ENCODE measurements around the gene ARL6.
"Not testable (repeated sequence)": the region's sequence is repeated elsewhere in the genome, so short reads cannot be mapped to it uniquely, and the experiment has no call there.

Gene ARL6

GRCh38 chr3:97822359-97822775 is 57.8 kb downstream of the ARL6 start:
- Histone ChIP-seq H3K36me3 (ENCODE audit: control insufficient read depth in 1 of 2, insufficient read depth in 2 of 2, low read length in 2 of 2) (no peaks in the 10 kb centered on the region), H3K4me3 (ENCODE audit: low read depth in 1 of 2, low read length in 2 of 2) (peak overlapping the region; percentile 84 to 87), H3K4me1 (ENCODE audit: control insufficient read depth in 1 of 2, insufficient read depth in 2 of 2, low read length in 2 of 2) (peaks cover 0 to 13% of the 10 kb centered on the region in 2 donors), H3K9me3 (ENCODE audit: control insufficient read depth in 1 of 2, low read length in 2 of 2) (no peaks in the 10 kb centered on the region), H3K27me3 (ENCODE audit: low read depth, low read length) (no peaks in the 10 kb centered on the region), H3K27ac (ENCODE audit: low read length) (peak overlapping the region; percentile 76)

GRCh38 chr3:97823046-97824004 is 58.8 kb downstream of the ARL6 start:
- Histone ChIP-seq H3K36me3 (ENCODE audit: control insufficient read depth in 1 of 2, insufficient read depth in 2 of 2, low read length in 2 of 2) (no peaks in the 10 kb centered on the region), H3K4me1 (ENCODE audit: control insufficient read depth in 1 of 2, insufficient read depth in 2 of 2, low read length in 2 of 2) (peaks cover 0 to 13% of the 10 kb centered on the region in 2 donors), H3K4me3 (ENCODE audit: low read depth in 1 of 2, low read length in 2 of 2) (peak overlapping the region; percentile 84 to 87), H3K27ac (ENCODE audit: low read length) (peak overlapping the region; percentile 0), H3K27me3 (ENCODE audit: low read depth, low read length) (no peaks in the 10 kb centered on the region), H3K9me3 (ENCODE audit: control insufficient read depth in 1 of 2, low read length in 2 of 2) (no peaks in the 10 kb centered on the region)

- no peak overlapping the region for H3K27ac ChIP-seq (ENCODE audit: low read length)
- peaks cover 0 to 13% of the 10 kb centered on the region in 2 donors for H3K4me1 ChIP-seq (ENCODE audit: control insufficient read depth in 1 of 2, insufficient read depth in 2 of 2, low read length in 2 of 2)
- H3K36me3 ChIP-seq (ENCODE audit: control insufficient read depth in 1 of 2, insufficient read depth in 2 of 2, low read length in 2 of 2), result no peaks in the 10 kb centered on the region
- H3K4me3 ChIP-seq (ENCODE audit: low read depth in 1 of 2, low read length in 2 of 2), result peak overlapping the region in 1 of 2 donors; percentile 37
- H3K9me3 ChIP-seq (ENCODE audit: control insufficient read depth in 1 of 2, low read length in 2 of 2), result no peaks in the 10 kb centered on the region
- no peaks in the 10 kb centered on the region for H3K27me3 ChIP-seq (ENCODE audit: low read depth, low read length)
Observed at GRCh38 chr3:97825101-97825500, 60.5 kb downstream of the ARL6 start.

GRCh38 chr3:97827741-97828471 is 63.3 kb downstream of the ARL6 start:
- Histone ChIP-seq H3K27me3 (ENCODE audit: low read depth, low read length) (no peaks in the 10 kb centered on the region), H3K4me3 (ENCODE audit: low read depth in 1 of 2, low read length in 2 of 2) (no peak overlapping the region), H3K9me3 (ENCODE audit: control insufficient read depth in 1 of 2, low read length in 2 of 2) (no peaks in the 10 kb centered on the region), H3K36me3 (ENCODE audit: control insufficient read depth in 1 of 2, insufficient read depth in 2 of 2, low read length in 2 of 2) (no peaks in the 10 kb centered on the region), H3K4me1 (ENCODE audit: control insufficient read depth in 1 of 2, insufficient read depth in 2 of 2, low read length in 2 of 2) (peaks cover 0 to 13% of the 10 kb centered on the region in 2 donors), H3K27ac (ENCODE audit: low read length) (no peak overlapping the region)

- peaks cover 0 to 5% of the 10 kb centered on the region in 2 donors for H3K4me1 ChIP-seq (ENCODE audit: control insufficient read depth in 1 of 2, insufficient read depth in 2 of 2, low read length in 2 of 2)
- H3K4me3 ChIP-seq (ENCODE audit: low read depth in 1 of 2, low read length in 2 of 2), result no peak overlapping the region
- H3K27ac ChIP-seq (ENCODE audit: low read length), result no peak overlapping the region
- no peaks in the 10 kb centered on the region for H3K27me3 ChIP-seq (ENCODE audit: low read depth, low read length)
- no peaks in the 10 kb centered on the region for H3K36me3 ChIP-seq (ENCODE audit: control insufficient read depth in 1 of 2, insufficient read depth in 2 of 2, low read length in 2 of 2)
- H3K9me3 ChIP-seq (ENCODE audit: control insufficient read depth in 1 of 2, low read length in 2 of 2), result no peaks in the 10 kb centered on the region
Observed at GRCh38 chr3:97829198-97829597, 64.6 kb downstream of the ARL6 start.

- H3K4me3 ChIP-seq (ENCODE audit: low read depth in 1 of 2, low read length in 2 of 2), result no peak overlapping the region
- no peaks in the 10 kb centered on the region for H3K36me3 ChIP-seq (ENCODE audit: control insufficient read depth in 1 of 2, insufficient read depth in 2 of 2, low read length in 2 of 2)
- no peaks in the 10 kb centered on the region for H3K4me1 ChIP-seq (ENCODE audit: control insufficient read depth in 1 of 2, insufficient read depth in 2 of 2, low read length in 2 of 2)
- no peaks in the 10 kb centered on the region for H3K27me3 ChIP-seq (ENCODE audit: low read depth, low read length)
- H3K9me3 ChIP-seq (ENCODE audit: control insufficient read depth in 1 of 2, low read length in 2 of 2), result no peaks in the 10 kb centered on the region
- no peak overlapping the region for H3K27ac ChIP-seq (ENCODE audit: low read length)
Observed at GRCh38 chr3:97830638-97831037, 66.1 kb downstream of the ARL6 start.

GRCh38 chr3:97831140-97831539 is 66.6 kb downstream of the ARL6 start:
- no peaks in the 10 kb centered on the region for H3K9me3 ChIP-seq (ENCODE audit: control insufficient read depth in 1 of 2, low read length in 2 of 2)
- H3K36me3 ChIP-seq (ENCODE audit: control insufficient read depth in 1 of 2, insufficient read depth in 2 of 2, low read length in 2 of 2), result no peaks in the 10 kb centered on the region
- no peak overlapping the region for H3K27ac ChIP-seq (ENCODE audit: low read length)
- no peaks in the 10 kb centered on the region for H3K4me1 ChIP-seq (ENCODE audit: control insufficient read depth in 1 of 2, insufficient read depth in 2 of 2, low read length in 2 of 2)
- H3K27me3 ChIP-seq (ENCODE audit: low read depth, low read length), result no peaks in the 10 kb centered on the region
- no peak overlapping the region for H3K4me3 ChIP-seq (ENCODE audit: low read depth in 1 of 2, low read length in 2 of 2)

- H3K4me1 ChIP-seq (ENCODE audit: control insufficient read depth in 1 of 2, insufficient read depth in 2 of 2, low read length in 2 of 2); H3K27me3 ChIP-seq (ENCODE audit: low read depth, low read length); H3K27ac ChIP-seq (ENCODE audit: low read length); H3K4me3 ChIP-seq (ENCODE audit: low read depth in 1 of 2, low read length in 2 of 2); H3K9me3 ChIP-seq (ENCODE audit: control insufficient read depth in 1 of 2, low read length in 2 of 2); H3K36me3 ChIP-seq (ENCODE audit: control insufficient read depth in 1 of 2, insufficient read depth in 2 of 2, low read length in 2 of 2): not testable (repeated sequence)
Observed at GRCh38 chr3:97833184-97833583, 68.6 kb downstream of the ARL6 start.

- Histone ChIP-seq H3K27ac (ENCODE audit: low read length) (no peak overlapping the region), H3K9me3 (ENCODE audit: control insufficient read depth in 1 of 2, low read length in 2 of 2) (no peaks in the 10 kb centered on the region), H3K27me3 (ENCODE audit: low read depth, low read length) (no peaks in the 10 kb centered on the region), H3K4me3 (ENCODE audit: low read depth in 1 of 2, low read length in 2 of 2) (no peak overlapping the region), H3K4me1 (ENCODE audit: control insufficient read depth in 1 of 2, insufficient read depth in 2 of 2, low read length in 2 of 2) (peaks cover 0 to 4% of the 10 kb centered on the region in 2 donors), H3K36me3 (ENCODE audit: control insufficient read depth in 1 of 2, insufficient read depth in 2 of 2, low read length in 2 of 2) (no peaks in the 10 kb centered on the region)
Observed at GRCh38 chr3:97835761-97836160, 71.2 kb downstream of the ARL6 start.

GRCh38 chr3:97838393-97838792 is 73.8 kb downstream of the ARL6 start:
- no peak overlapping the region for H3K4me3 ChIP-seq (ENCODE audit: low read depth in 1 of 2, low read length in 2 of 2)
- no peaks in the 10 kb centered on the region for H3K9me3 ChIP-seq (ENCODE audit: control insufficient read depth in 1 of 2, low read length in 2 of 2)
- no peaks in the 10 kb centered on the region for H3K27me3 ChIP-seq (ENCODE audit: low read depth, low read length)
- peaks cover 0 to 10% of the 10 kb centered on the region in 2 donors for H3K4me1 ChIP-seq (ENCODE audit: control insufficient read depth in 1 of 2, insufficient read depth in 2 of 2, low read length in 2 of 2)
- no peak overlapping the region for H3K27ac ChIP-seq (ENCODE audit: low read length)
- H3K36me3 ChIP-seq (ENCODE audit: control insufficient read depth in 1 of 2, insufficient read depth in 2 of 2, low read length in 2 of 2), result no peaks in the 10 kb centered on the region

- Histone ChIP-seq H3K9me3 (ENCODE audit: control insufficient read depth in 1 of 2, low read length in 2 of 2) (no peaks in the 10 kb centered on the region), H3K36me3 (ENCODE audit: control insufficient read depth in 1 of 2, insufficient read depth in 2 of 2, low read length in 2 of 2) (no peaks in the 10 kb centered on the region), H3K27ac (ENCODE audit: low read length) (no peak overlapping the region), H3K4me3 (ENCODE audit: low read depth in 1 of 2, low read length in 2 of 2) (no peak overlapping the region), H3K27me3 (ENCODE audit: low read depth, low read length) (no peaks in the 10 kb centered on the region), H3K4me1 (ENCODE audit: control insufficient read depth in 1 of 2, insufficient read depth in 2 of 2, low read length in 2 of 2) (peaks cover 0 to 10% of the 10 kb centered on the region in 2 donors)
Observed at GRCh38 chr3:97839944-97840343, 75.4 kb downstream of the ARL6 start.
